Stomach (tissue), 4 donors: ENCODE data around the gene PLEKHG4.

ENCODE experiments used
- CTCF ChIP-seq, 7 experiments: fragments of 450-650 bp in 4 of 7; fragments of 200-600 bp in 3 of 7; sonication (generic) in 3 of 7; IDR thresholded peaks; one replicate each; pipeline ENCODE4 v1.5.1; 2016 to 2019; ENCODE audit warnings: antibody characterized with exemption in 7 of 7, control low read depth in 2 of 7, mild to moderate bottlenecking in 1 of 7
- EP300 ChIP-seq: sonication (generic); formaldehyde crosslinking; IDR thresholded peaks from one replicate; pipeline ENCODE4 v1.6.1; 2017; ENCODE audit warnings: antibody characterized with exemption
- POLR2A ChIP-seq, 4 donors: fragments of 450-650 bp; IDR thresholded peaks; one replicate each; pipeline ENCODE4 v1.6.1; 2016; ENCODE audit warnings: antibody characterized with exemption in 4 of 4, control low read depth in 2 of 4, mild to moderate bottlenecking in 1 of 4, moderate library complexity in 1 of 4
- POLR2AphosphoS5 ChIP-seq, 3 donors: sonication (generic); formaldehyde crosslinking; IDR thresholded peaks; one replicate each; pipeline ENCODE4 v1.6.1; 2016; ENCODE audit warnings: antibody characterized with exemption in 3 of 3

- TF ChIP-seq POLR2A (IDR thresholded peaks at IDR 0.05) = no peak
- no peak for TF ChIP-seq CTCF (IDR thresholded peaks at IDR 0.05)
- TF ChIP-seq POLR2AphosphoS5 (IDR thresholded peaks at IDR 0.05) = no peak
- TF ChIP-seq EP300 = no peak
These were observed 42.6 kb upstream of the PLEKHG4 start for GRCh38 chr16:67236563-67237395.
